NCI-H128 (cell line): ENCODE data around the gene PDE6D.

Experiments
- DNase-seq: peaks from one replicate; lab custom pipeline; 2025; ENCODE audit not compliant: unreplicated experiment; lab: John Stamatoyannopoulos, UW

The PDE6D gene

GRCh38 chr2:231684314-231685223 lies 96.5 kb downstream of the PDE6D start:
- DNase-seq: no peak

DNA sequence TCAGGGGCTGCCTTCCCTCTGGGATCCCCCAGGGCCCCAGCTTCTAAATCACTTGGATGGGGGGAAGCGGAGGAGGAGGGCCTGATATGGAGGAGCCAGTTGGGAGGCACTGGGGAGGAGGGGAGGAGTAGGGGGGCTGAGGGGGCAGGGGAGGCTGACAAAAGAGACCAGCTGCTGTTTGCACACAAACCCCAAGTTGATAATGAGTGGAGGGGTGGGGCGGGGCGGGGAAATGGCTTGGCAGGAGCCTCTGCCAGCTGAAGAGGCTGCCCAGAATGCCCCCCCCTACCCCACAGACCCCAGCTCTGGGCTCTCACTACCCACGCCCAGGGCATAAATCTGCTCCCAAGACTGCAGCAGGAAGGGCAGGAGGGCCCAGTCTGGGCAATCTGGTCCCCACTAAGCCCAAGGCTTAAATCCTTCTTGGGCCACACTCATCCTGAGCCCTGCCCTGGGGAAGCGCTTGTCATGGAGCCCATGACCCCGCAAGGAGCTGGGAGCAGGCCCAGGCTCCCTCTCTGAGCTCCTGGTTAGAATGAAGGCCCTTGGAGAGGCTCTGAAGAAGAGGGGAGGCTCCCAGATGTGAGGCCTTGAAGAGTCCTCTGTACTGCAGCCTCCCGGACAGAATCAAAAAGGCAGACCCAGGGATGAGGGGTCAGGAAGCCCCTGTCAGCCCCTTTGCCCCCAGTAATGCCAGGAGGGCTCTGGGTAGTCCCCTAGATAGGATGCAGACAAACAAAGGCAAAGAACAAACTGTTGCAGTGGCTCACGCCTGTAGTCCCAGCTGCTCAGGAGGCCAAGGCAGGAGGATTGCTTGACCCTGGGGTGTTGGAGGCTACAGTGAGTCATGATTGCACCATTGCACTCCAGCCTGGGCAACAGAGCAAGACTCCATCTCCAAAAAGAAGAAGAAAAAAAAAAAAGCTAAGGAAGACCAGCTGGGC lies 97.5 kb downstream of the PDE6D start:
- no peak for DNase-seq

DNA sequence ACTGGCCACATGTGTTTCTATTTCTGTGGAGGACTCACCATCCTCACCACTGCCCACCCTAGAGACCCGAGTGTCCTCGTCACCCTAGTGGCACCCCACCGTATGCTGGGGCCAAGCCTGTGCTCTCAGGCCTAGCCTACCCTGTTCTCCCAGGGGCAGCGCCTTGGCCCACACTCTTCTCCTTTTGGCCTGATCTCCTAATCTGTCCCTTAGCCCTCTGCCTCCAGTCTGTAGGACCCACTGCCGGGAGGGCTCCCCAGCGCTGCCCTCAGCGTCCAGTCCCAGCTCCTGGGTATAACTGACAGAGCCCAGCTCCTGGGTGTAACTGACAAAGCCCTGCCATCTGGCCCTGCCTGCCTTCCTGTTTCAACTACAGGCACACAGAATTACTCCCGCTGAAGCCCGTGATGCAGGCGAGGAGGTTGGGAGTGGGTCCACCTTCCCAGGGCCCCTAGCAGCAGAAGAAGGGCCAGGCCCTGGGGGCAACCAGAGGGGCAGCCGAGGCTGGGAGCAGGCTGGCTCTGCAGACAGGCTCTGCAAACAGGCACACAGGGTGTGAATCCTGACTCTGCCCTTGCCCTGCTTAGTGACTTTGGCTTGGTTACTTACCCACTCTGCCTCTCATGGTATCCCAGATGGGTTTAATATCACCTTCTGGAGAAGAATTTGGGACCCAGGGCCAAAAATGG lies 98.3 kb downstream of the PDE6D start:
- no peak for DNase-seq
